Measurements from ENCODE around the gene ACOD1.
"Not testable (repeated sequence)": the region's sequence is repeated elsewhere in the genome, so short reads cannot be mapped to it uniquely, and the experiment has no call there.

ACOD1 gene

DNA sequence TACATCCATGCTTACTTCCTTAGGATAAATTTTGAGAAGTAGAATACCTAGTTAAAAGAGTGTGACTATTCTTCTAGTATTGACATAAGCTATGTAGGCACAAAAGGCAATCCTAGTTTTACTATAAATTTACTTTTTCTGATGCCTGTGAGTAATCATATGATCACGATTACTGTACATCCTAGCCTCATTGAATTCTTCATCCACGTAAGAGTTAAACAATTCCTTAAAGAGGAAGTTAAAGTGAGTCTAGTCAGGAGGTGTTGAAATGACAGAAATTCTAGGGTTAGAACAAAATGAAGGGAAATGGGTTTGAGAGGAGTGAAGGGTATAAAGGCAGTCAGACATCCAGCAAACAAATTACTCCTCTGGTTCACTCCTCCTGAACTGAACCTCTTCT, at the start of gene ACOD1:
ACOD1 (plus strand) TSS at position 363 of the 400 bp plus-strand sequence. CDS start 48 bp downstream, outside the sequence.
- no peak for DNase-seq

GRCh38 chr13:76899066-76899465, 49.2 kb upstream of the ACOD1 start:
- DNase-seq, result not testable (repeated sequence)

GRCh38 chr13:76903544-76904162, 44.7 kb upstream of the ACOD1 start:
- DNase-seq, result peak; percentile 83 to 94

GRCh38 chr13:76904507-76904906, 43.8 kb upstream of the ACOD1 start:
- DNase-seq, result no peak

GRCh38 chr13:76912476-76912875, 35.8 kb upstream of the ACOD1 start:
- DNase-seq, result no peak

DNA sequence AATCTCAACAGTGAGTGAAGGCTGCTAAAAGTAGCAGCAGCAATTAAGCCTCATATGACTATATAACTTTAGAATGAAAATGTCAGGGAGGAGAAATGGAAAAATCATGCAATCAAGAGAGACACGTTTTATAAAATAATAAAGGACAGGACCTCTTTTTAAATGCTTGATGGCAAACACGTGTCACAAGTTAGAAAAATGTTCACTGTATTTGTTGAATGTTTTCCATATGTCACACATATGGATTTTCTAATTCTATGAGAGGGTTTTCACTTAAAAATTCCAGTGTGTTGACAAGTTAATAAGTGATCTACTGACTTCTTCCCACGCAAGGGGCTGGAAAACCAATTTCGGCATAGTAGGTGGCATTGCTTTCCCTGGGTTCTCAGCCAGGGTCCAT, 34.4 kb upstream of the ACOD1 start:
- DNase-seq, result no peak

DNA sequence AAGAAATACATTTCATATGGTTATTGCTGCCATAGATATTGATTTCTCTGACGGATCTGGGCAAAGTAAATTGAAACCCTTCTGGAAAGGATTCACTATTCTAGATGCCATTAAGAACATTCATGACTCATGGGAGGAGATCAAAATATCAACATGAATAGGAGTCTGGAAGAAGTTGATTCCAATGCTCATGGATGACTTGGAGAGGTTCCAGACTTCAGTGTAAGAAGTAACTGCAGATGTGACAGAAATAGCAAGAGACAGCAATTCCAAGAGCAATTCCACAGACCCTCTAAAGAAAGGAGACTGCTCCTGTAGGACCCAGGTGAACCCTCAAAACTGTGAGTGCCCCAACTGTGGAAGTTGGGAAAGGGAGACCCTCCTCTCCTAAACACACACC, 31.2 kb upstream of the ACOD1 start:
- no peak for DNase-seq

DNA sequence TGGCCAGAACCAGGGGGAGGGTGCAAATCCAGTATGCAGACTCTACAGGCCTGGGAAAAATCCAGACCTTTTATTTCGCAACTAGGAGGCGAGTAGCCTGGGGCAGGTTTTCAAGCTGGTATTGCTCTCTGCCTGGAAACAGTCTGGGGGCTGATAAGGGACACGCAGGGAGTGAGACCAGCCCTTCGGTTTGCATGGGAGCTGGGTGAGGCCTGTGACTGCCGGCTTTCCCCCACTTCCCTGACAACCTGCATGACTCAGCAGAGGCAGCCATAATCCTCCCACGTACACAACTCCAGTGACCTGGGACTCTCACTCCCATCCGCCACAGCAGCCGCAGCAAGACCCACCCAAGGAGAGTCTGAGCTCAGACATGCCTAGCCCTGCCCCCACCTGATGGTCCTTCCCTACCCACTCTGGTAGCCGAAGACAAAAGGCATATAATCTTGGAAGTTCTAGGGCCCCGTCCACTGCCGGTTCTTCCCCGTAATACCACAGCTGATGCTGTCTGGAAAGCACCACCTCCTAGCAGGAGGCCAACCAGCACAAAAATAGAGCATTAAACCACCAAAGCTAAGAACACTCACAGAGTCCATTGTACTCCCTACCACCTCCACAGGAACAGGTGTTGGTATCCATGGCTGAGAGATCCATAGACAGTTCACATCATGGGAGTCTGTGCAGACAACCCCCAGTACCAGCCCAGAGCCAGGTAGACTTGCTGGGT, 30.4 kb upstream of the ACOD1 start:
- not testable (repeated sequence) for DNase-seq

GRCh38 chr13:76921516-76921915, 26.8 kb upstream of the ACOD1 start:
- DNase-seq, result no peak

- no peak for DNase-seq
Observed at GRCh38 chr13:76925115-76925514, 23.2 kb upstream of the ACOD1 start.

GRCh38 chr13:76927955-76928354, 20.4 kb upstream of the ACOD1 start:
- DNase-seq, result no peak

DNA sequence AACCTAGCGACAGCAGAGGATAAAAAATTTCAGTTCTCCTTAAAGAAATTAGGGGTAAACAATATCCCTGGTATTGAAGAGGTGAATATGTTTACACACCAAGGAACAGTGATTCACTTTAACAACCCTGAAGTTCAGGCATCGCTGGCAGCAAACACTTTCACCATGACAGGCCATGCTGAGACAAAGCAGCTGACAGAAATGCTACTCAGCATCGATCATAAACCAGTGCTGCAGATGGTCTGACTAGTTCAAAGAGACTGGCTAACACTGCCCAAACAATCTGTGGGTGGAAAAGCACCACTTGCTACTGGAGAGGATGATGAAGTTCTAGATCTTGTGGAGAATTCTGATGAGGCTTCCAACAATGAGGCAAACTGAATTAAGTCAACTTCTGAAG, 19.9 kb upstream of the ACOD1 start:
- no peak for DNase-seq

DNA sequence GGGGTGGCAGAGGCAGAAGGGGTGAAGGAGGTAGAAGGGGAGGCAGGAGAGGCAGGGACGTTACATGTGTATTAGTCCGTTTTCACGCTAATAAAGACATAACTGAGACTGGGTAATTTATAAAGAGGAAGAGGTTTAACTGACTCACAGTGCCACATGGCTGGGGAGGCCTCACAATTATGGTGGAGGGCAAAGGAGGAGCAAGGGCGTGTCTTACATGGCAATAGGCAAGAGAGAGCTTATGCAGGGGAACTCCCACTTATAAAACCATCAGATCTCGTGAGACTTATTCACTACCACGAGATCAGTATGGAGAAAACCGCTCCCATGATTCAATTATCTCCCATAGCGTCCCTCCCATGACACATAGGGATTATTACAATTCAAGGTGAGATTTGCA, 19.0 kb upstream of the ACOD1 start:
- DNase-seq, result no peak

- no peak for DNase-seq
Observed at GRCh38 chr13:76929851-76930374, 18.4 kb upstream of the ACOD1 start.

DNA sequence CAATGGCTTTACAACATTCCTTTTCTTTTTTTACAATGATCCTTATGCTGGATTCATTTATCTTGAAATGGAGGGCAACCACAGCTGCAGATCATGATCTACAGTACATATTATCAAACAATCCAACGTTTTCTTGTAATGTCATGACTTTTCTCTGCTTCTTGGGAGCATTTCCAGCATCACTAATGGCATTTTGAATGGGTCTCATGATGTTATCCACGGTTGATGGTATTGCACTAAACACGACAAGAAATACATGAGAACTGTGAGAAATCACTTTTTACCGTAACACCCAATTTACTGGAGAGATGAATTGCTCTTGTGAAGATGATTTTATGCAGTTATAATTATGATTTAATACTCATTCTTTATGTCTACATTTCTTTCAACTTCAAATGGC, 16.2 kb upstream of the ACOD1 start:
- DNase-seq, result no peak

- no peak for DNase-seq
Observed at GRCh38 chr13:76934671-76935070, 13.6 kb upstream of the ACOD1 start.

DNA sequence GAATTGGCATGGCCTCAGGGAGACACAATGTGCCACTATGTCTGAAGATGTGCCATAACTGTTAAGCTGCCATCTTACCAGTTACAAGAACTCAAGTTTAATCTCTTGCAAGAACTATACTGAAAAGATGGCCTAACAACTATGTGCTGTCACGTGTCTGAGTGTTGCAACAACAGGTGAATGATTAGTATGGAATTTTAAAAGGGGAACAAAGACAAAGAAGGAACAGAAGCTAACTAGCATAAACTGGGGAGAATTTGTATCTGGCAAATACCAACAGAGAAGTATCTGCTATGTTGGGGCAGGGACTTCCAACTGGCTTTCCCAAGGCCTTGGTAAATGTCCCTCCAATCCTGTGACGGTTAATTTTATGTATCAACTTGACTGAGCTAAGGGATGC, 11.5 kb upstream of the ACOD1 start:
- no peak for DNase-seq

DNA sequence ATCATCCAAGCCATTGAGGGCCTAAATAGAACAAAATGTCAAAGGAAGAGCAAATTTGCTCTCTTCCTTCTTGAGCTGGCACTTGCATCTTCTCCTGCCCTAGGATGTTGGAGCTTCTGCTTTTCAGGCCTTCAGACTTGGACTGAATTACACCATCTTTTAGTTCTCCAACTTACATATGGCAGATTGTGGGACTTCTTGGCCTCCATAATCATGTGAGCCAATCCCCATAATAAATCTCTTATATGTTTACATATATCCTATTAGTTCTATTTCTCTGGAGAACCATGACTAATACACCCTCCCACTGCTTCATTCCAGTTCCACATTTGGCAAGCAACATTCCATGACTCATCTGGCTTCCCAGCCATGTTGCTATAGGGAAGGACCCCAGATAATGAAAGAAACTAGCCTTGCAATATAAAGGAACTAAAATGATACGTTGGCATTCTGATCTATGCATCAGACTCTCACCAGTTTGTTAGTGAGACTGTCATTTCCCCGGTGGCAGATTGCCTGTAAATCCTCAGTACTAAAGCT, 11.0 kb upstream of the ACOD1 start:
- no peak for DNase-seq

DNA sequence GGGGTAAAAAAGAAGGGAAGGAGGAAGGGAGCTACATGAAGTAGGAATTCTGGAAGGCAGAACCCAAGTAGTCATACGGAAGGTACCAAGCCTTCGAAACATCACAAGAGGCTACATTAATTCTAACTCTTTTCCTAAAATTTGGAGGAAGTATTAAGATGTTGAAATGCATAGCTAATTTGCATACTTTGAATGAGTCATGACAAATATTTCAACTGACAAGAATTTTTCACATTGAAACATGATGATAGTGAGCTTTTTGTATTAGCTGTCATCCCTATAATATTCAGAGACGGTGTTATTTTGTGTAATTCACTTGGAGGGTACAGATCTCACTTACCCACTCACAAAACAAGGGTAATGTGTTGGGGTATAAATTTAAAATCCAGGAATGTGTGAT, 9.1 kb upstream of the ACOD1 start:
- DNase-seq, result no peak

DNA sequence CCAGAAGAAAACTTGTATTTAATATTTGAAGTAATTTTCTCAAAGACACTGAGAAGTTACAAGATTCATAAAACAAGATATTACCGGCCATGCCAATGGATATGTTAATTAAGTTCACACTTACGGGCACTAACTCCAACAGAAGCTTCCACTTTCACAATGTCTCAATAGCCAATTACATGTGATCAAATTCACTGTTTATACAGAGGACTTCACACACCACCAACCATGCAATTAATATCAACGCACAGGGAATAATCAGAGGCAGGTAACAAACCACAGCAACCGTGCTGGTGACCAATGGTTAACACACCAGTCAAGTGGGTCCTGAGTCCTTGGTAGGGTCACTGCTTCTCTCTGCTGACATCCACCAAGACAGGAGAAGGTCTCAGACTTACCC, 5.9 kb upstream of the ACOD1 start:
- peak in 1 of 2 experiments; percentile 50 for DNase-seq

DNA sequence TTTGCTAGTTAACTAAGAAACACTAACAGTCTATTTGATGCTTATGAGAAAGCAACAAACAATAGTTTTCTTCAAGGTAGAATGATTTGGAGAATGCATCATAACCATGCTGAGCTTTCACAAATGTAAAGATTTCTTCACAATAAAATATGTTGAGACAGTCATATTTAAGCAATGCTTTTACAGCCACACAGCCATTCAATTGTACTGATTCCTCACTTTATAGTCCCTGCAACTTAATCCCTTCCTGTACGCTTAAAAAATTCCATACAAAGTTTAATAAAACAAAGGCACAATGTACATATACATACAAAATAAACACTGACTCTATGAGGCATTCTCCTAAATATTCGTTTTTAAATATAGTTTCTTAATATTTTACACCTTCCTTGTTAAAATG, 4.7 kb upstream of the ACOD1 start:
- no peak for DNase-seq

DNA sequence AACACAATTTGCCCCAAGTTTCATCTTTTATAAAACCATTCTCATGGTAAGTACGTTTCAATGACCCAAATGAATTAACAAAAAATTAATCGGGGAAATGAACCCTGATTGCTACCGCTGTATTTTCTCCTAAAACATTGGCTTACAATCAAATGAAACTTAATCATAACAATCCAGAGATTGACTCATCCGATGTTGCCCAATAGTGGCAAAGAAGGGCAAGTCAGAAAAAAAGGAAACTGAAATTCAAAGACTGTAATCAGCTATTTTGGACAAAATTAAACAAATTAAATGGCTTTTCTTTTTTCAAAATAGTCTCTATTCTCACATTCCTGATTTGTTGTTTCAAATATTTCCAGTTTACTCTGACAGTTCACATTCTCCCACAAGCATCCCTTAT, 3.9 kb upstream of the ACOD1 start:
- no peak for DNase-seq

- no peak for DNase-seq
Observed at GRCh38 chr13:76950101-76950500, 1.8 kb downstream of the ACOD1 start.

DNA sequence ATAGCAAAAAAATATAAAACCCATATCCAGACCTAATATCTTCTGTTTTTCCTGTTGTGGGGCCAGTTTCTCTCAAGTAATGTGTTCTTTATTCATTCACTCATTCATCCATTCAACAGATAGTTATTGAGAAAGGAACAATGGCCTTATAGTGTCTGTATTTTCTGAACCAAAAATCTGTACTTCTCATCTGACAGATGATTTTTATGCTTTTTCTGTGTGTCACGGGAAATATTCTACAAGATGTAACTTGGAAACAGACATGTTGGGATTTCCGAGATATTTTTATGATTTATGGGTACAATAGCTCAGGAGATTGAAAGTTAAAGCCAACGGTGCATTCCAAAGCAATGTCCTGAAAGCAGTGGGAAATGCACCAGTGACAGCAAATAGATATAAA, 5.7 kb downstream of the ACOD1 start:
- DNase-seq, result no peak
